HepG2 (cell line): ENCODE data around the gene PNLIPRP1. TPM values are rescaled to one million over a fixed set of nuclear protein-coding genes. Genes with fewer than 3 reads are reported as not detected.

Source experiments
- ATAC-seq: fragments of 200-7000 bp; cut with Tn5 transposase; 3 replicates; pipeline ENCODE4 v1.9.1; 2020; ENCODE audit warnings: mild to moderate bottlenecking, moderate library complexity
- BruUV-seq: library from RNA; stranded (reverse); fragments of 400-500 nt; replicated peaks from 2 replicates; lab custom pipeline; 2021; lab: Mats Ljungman, UMichigan
- CTCF ChIA-PET: fragments of 300-600 bp; formaldehyde crosslinking; extraction: SDS; loops from one replicate; lab custom pipeline; 2021; ENCODE audit warnings: low total read pairs, inconsistent platforms, low intra/inter-chr PET ratio; lab: Yijun Ruan, JAX
- POLR2A ChIA-PET: fragments of 350-600 bp; sonication (Branson Sonifier 250); formaldehyde crosslinking; loops from one replicate; lab custom pipeline; 2020; ENCODE audit warnings: antibody characterized with exemption, inconsistent platforms; lab: Yijun Ruan, JAX
- DNase-seq: peaks from one replicate; pipeline ENCODE4 v3.0.0-alpha.2; 2015; ENCODE audit warnings: low spot score
- FAIRE-seq: peaks from 3 replicates; lab custom pipeline; 2011; peaks lifted over from hg19 to GRCh38; lab: Jason Lieb, UNC
- H2AFZ ChIP-seq: one replicate; pipeline ENCODE4 v1.6.1; 2011; ENCODE audit warnings: low read length, inconsistent platforms
- H3K27ac ChIP-seq: fragments of 300-600 bp; 3 replicates; pipeline ENCODE4 v1.8.0; 2011; ENCODE audit warnings: mixed run types, mild to moderate bottlenecking, mixed read lengths, low read length, inconsistent platforms; ENCODE audit not compliant: insufficient read depth; ENCODE audit errors: extremely low read length
- H3K27me3 ChIP-seq, 2 experiments: fragments of 200-600 bp in 1 of 2; 2 replicates in 1 of 2; 3 replicates in 1 of 2; pipeline versions ENCODE4 v1.6.0 to v1.8.0; 2011; ENCODE audit warnings: low read length in 2 of 2, mild to moderate bottlenecking in 2 of 2, moderate library complexity in 2 of 2, inconsistent platforms in 1 of 2; ENCODE audit not compliant: insufficient read depth in 2 of 2, control insufficient read depth in 1 of 2
- H3K36me3 ChIP-seq, 2 experiments: fragments of 200-600 bp in 1 of 2; replicated peaks in 1 of 2; 2 replicates in 1 of 2; 3 replicates in 1 of 2; pipeline versions ENCODE4 v1.5.1 to v1.8.0; 2011; ENCODE audit warnings: low read length in 2 of 2, inconsistent platforms in 1 of 2; ENCODE audit not compliant: insufficient read depth in 2 of 2, control insufficient read depth in 1 of 2
- H3K4me1 ChIP-seq: 2 replicates; pipeline ENCODE4 v1.5.1; 2012; ENCODE audit warnings: low read length, inconsistent platforms; ENCODE audit not compliant: insufficient read depth
- H3K4me2 ChIP-seq: 2 replicates; pipeline ENCODE4 v1.6.0; 2011; ENCODE audit warnings: low read depth, low read length, inconsistent platforms
- H3K4me3 ChIP-seq, 3 experiments: fragments of 200-600 bp in 1 of 3; sonication (generic), shearing (Covaris generic) in 1 of 3; replicated peaks in 1 of 3; 2 replicates each; pipeline ENCODE4 v1.5.1; 2011 to 2016; ENCODE audit warnings: low read length in 3 of 3, inconsistent platforms in 2 of 3, low read depth in 2 of 3, mild to moderate bottlenecking in 2 of 3, control low read depth in 1 of 3, mixed read lengths in 1 of 3; ENCODE audit not compliant: insufficient read depth in 1 of 3
- H3K79me2 ChIP-seq: one replicate; pipeline ENCODE4 v1.6.1; 2011; ENCODE audit warnings: low read length, inconsistent platforms; ENCODE audit not compliant: insufficient read depth
- H3K9ac ChIP-seq: 2 replicates; pipeline ENCODE4 v1.6.0; 2011; ENCODE audit warnings: mild to moderate bottlenecking, low read depth, low read length, inconsistent platforms; ENCODE audit not compliant: insufficient read depth
- H3K9me3 ChIP-seq: 2 replicates; pipeline ENCODE4 v1.5.1; 2012; ENCODE audit warnings: mild to moderate bottlenecking, low read length
- H4K20me1 ChIP-seq: 2 replicates; pipeline ENCODE4 v1.6.0; 2011; ENCODE audit warnings: inconsistent platforms, mild to moderate bottlenecking, low read length, moderate library complexity; ENCODE audit not compliant: insufficient read depth
- ATF7 ChIP-seq, 2 experiments: fragments of 450-650 bp in 1 of 2; sonication (generic) in 1 of 2; formaldehyde crosslinking in 1 of 2; IDR thresholded peaks; 2 replicates each; pipeline versions ENCODE4 v1.4.0 to v1.6.1; 2016 to 2020; ENCODE audit warnings: antibody characterized with exemption in 1 of 2, mild to moderate bottlenecking in 1 of 2, missing genetic modification reagents in 1 of 2
- ESRRA ChIP-seq: sonication (generic); formaldehyde crosslinking; IDR thresholded peaks from 2 replicates; pipeline ENCODE4 v1.5.1; 2020; ENCODE audit warnings: mild to moderate bottlenecking, low read depth, missing genetic modification reagents
- HNRNPH1 ChIP-seq: fragments of 200-400 bp; formaldehyde crosslinking; optimal IDR thresholded peaks from 2 replicates; pipeline ENCODE3; 2017; ENCODE audit warnings: mild to moderate bottlenecking, low read depth, low read length
- MZF1 ChIP-seq: sonication (generic); formaldehyde crosslinking; IDR thresholded peaks from 2 replicates; pipeline ENCODE4 v1.8.1; 2023; ENCODE audit warnings: mild to moderate bottlenecking, missing genetic modification reagents, borderline replicate concordance
- RERE ChIP-seq: IDR thresholded peaks from 2 replicates; pipeline ENCODE4 v1.6.1; 2016; ENCODE audit warnings: low read depth, missing genetic modification reagents, missing compliant biosample characterization
- TAF1 ChIP-seq: sonication (generic); formaldehyde crosslinking; IDR thresholded peaks from 2 replicates; pipeline ENCODE4 v1.4.0; 2020; ENCODE audit warnings: missing genetic modification reagents
- ZNF282 ChIP-seq: fragments of 450-650 bp; IDR thresholded peaks from 2 replicates; pipeline ENCODE4 v1.6.1; 2018; ENCODE audit not compliant: partially characterized antibody
- ZNF710 ChIP-seq: sonication (generic); formaldehyde crosslinking; IDR thresholded peaks from 2 replicates; pipeline ENCODE4 v1.5.0; 2020; ENCODE audit warnings: mild to moderate bottlenecking, missing genetic modification reagents, borderline replicate concordance
- WGBS: methylation state at CpG from one replicate; pipeline ENCODE4 v1.1.6; 2017; ENCODE audit warnings: low lambda C conversion rate; 5-methylcytosine and 5-hydroxymethylcytosine counted together
- in situ Hi-C: cut with HindIII; loops from 2 replicates; pipeline ENCODE4 v1.10.0; 2017; ENCODE audit warnings: low pct_unique_long_range_greater_than_20kb; ENCODE audit not compliant: extremely low pct_ligation_motif_present
- intact Hi-C: fragments of 100-400 bp; cut with micrococcal nuclease; formaldehyde crosslinking; loops from one replicate; pipeline ENCODE4 v1.10.0; 2022; ENCODE audit not compliant: unreplicated experiment
- polyA plus RNA-seq, 8 experiments: library from polyadenylated mRNA; depleted of rRNA in 3 of 8; stranded (reverse) in 7 of 8; unstranded in 1 of 8; fragments of >200 nt; fragmentation: Illumina TruSeq in 4 of 8; extraction: Trizol in 4 of 8; gene quantifications; 2 replicates each; pipeline versions ENCODE4 v1.2.1 to v1.2.3, GENCODE V29; 2011 to 2016; ENCODE audit warnings: low read depth in 4 of 8, missing spikeins in 1 of 8, mixed read lengths in 1 of 8; ENCODE audit not compliant: insufficient read depth in 1 of 8
- total RNA-seq, 5 experiments: library from RNA; depleted of rRNA; stranded (reverse); fragments of >200 nt; fragmentation: Illumina TruSeq; extraction: Trizol; gene quantifications; 2 replicates each; pipeline ENCODE4 v1.2.3, GENCODE V29; 2016; ENCODE audit warnings: low read depth in 1 of 5
- TF ChIP-seq, protein P1 (sequence below): conservative IDR thresholded peaks from 2 replicates; pipeline ENCODE4 v1.6.1; 2018; ENCODE audit warnings: missing genetic modification reagents
- TF ChIP-seq, protein P2 (sequence below): sonication (generic); formaldehyde crosslinking; conservative IDR thresholded peaks from 2 replicates; pipeline ENCODE4 v1.4.0; 2020; ENCODE audit warnings: missing genetic modification reagents

Gene PNLIPRP1
- total and polyA plus RNA-seq, 2 of the 13 experiments (the other 11 are each of a cell fraction or from before 2014, with no cell fraction given) = not detected

DNA sequence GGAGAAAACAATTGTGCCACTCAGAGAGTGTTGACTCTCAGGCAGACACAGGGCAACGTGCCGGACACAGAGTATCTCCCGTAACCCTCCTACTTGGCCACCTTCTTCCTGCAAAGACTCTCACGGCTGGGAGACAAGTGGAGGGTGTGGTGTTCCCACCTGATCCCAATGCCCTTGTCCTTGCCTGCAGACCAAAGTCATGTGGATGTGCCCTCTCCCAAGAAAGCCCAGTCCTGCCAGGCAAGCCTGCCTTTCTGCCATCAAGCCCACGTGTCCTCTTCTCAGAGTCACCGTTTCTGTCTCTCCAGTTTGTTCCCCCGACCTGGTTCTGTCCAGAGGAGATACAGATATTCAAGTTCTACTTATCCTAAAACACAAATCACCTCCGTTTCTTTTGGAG is 30.7 kb downstream of the PNLIPRP1 start (continued):
- TF ChIP-seq RERE (CRISPR knock-in tag) (no peak), ZNF710 (no peak)

DNA sequence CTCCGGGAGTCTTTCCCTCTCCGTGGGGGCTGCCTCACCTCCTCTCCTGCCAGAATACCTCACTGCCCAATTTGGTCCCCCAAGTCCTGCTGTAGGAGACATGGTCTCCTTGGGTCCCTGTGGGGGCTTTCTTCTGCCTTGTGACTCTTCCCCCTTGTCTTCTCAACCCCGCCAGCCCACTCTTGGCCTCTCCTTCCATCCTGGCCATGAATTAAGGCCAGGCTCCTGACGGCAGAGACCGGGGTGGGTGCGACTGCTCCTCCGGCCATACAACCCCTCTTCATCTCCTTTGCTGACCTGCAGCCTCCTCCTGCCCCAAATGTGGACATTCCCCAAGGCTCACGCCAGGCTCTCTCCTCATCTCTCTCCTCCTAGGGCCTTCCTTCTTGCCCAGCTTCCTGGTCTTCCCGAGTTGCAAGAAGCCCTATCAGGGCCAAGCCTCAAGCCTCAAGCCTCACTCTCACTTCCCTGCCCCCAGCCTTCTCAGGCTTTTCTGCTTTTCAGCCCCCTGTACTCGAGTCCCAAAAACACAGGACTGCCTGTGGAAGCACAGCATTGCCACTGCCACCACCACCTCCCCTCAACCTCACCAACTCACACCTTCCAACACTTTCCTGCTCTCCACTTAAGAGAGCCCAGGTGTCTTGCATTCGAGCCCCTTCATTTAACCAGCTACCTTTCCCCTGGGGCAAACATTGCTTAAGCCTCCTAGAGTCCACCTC is 31.3 kb downstream of the PNLIPRP1 start:
- Histone ChIP-seq H3K4me1 (peaks cover 20% of the 10 kb centered on the region), H3K4me3 (no peak overlapping the region), H3K9ac (no peak overlapping the region), H3K79me2 (no peaks in the 10 kb centered on the region), H3K27me3 (no peaks in the 10 kb centered on the region; a peak in 1 of 5 replicates), H3K27ac (no peak overlapping the region), H3K9me3 (no peaks in the 10 kb centered on the region), H3K4me2 (no peak overlapping the region), H2AFZ (no peak overlapping the region), H3K36me3 (no peaks in the 10 kb centered on the region), H4K20me1 (no peaks in the 10 kb centered on the region)
- intact Hi-C loops (no loop called here), in situ Hi-C loops (no loop called here)
- POLR2A ChIA-PET = no interaction called here
- CTCF ChIA-PET = no interaction called here
- BruUV-seq = no TSS peak
- FAIRE-seq (no peak), ATAC-seq (no peak), DNase-seq (no peak)
- 75% methylated on average over 11 of the region's 11 CpGs for WGBS
- TF ChIP-seq ATF7 (IDR thresholded peaks at IDR 0.05) = no peak
- TF ChIP-seq ATF7 (CRISPR knock-in tag; IDR thresholded peaks at IDR 0.05) = no peak
- TF ChIP-seq ZNF282 = no peak
- TF ChIP-seq TAF1 (CRISPR knock-in tag) = no peak
- TF ChIP-seq ESRRA (CRISPR knock-in tag) = no peak
- no peak for TF ChIP-seq MZF1 (CRISPR knock-in tag)
- TF ChIP-seq, protein P1, sequence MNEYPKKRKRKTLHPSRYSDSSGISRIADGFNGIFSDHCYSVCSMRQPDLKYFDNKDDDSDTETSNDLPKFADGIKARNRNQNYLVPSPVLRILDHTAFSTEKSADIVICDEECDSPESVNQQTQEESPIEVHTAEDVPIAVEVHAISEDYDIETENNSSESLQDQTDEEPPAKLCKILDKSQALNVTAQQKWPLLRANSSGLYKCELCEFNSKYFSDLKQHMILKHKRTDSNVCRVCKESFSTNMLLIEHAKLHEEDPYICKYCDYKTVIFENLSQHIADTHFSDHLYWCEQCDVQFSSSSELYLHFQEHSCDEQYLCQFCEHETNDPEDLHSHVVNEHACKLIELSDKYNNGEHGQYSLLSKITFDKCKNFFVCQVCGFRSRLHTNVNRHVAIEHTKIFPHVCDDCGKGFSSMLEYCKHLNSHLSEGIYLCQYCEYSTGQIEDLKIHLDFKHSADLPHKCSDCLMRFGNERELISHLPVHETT = no peak
- no peak for TF ChIP-seq HNRNPH1
- TF ChIP-seq, protein P2, sequence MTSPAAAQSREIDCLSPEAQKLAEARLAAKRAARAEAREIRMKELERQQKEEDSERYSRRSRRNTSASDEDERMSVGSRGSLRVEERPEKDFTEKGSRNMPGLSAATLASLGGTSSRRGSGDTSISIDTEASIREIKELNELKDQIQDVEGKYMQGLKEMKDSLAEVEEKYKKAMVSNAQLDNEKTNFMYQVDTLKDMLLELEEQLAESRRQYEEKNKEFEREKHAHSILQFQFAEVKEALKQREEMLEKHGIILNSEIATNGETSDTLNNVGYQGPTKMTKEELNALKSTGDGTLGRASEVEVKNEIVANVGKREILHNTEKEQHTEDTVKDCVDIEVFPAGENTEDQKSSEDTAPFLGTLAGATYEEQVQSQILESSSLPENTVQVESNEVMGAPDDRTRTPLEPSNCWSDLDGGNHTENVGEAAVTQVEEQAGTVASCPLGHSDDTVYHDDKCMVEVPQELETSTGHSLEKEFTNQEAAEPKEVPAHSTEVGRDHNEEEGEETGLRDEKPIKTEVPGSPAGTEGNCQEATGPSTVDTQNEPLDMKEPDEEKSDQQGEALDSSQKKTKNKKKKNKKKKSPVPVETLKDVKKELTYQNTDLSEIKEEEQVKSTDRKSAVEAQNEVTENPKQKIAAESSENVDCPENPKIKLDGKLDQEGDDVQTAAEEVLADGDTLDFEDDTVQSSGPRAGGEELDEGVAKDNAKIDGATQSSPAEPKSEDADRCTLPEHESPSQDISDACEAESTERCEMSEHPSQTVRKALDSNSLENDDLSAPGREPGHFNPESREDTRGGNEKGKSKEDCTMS = no peak
